Psoas muscle (tissue), 8 donors: ENCODE results near the gene NIP7. TPM values are rescaled to one million over a fixed set of nuclear protein-coding genes. Genes with fewer than 3 reads are reported as not detected.

Experiments used
- ATAC-seq, 4 donors: fragments of 200-7000 bp; cut with Tn5 transposase; one replicate each; pipeline ENCODE4 v1.9.1; 2020; ENCODE audit warnings: moderate library complexity in 3 of 4, mild to moderate bottlenecking in 2 of 4
- DNase-seq, 2 donors: peaks; one replicate each; pipeline ENCODE4 v3.0.0-alpha.2; 2020
- H3K27ac ChIP-seq: fragments of 200-600 bp; one replicate; pipeline ENCODE4 v1.8.0; 2022
- H3K27me3 ChIP-seq, 3 donors: fragments of 200-600 bp in 1 of 3; one replicate each; pipeline versions ENCODE4 v1.6.1 to v1.8.0; 2013 to 2022; ENCODE audit warnings: low read length in 2 of 3, mild to moderate bottlenecking in 2 of 3, moderate library complexity in 1 of 3; ENCODE audit not compliant: insufficient read depth in 3 of 3
- H3K36me3 ChIP-seq, 2 donors: fragments of 200-600 bp in 1 of 2; one replicate each; pipeline versions ENCODE4 v1.6.1 to v1.8.0; 2013 to 2022; ENCODE audit warnings: low read depth in 1 of 2, mild to moderate bottlenecking in 1 of 2, moderate library complexity in 1 of 2; ENCODE audit not compliant: insufficient read depth in 1 of 2
- H3K4me1 ChIP-seq: fragments of 200-600 bp; one replicate; pipeline ENCODE4 v1.8.0; 2022
- H3K4me3 ChIP-seq: fragments of 200-600 bp; one replicate; pipeline ENCODE4 v1.8.0; 2022; ENCODE audit warnings: mild to moderate bottlenecking
- H3K9me3 ChIP-seq: fragments of 200-600 bp; one replicate; pipeline ENCODE4 v1.8.0; 2022
- CTCF ChIP-seq: fragments of 200-600 bp; IDR thresholded peaks from one replicate; pipeline ENCODE4 v1.8.0; 2022; ENCODE audit warnings: antibody characterized with exemption
- WGBS, 3 donors: extraction: QIAGEN DNeasy Blood & Tissue Kit; methylation state at CpG; one replicate each; pipeline versions ENCODE4 v1.1.6 to v1.1.7; 2013; 5-methylcytosine and 5-hydroxymethylcytosine counted together
- intact Hi-C, 2 donors: fragments of 100-400 bp; cut with DNase I; formaldehyde crosslinking; loops; one replicate each; pipeline versions ENCODE4 v1.11.0 to v1.14.2; 2022
- polyA plus RNA-seq, 3 donors: library from polyadenylated mRNA; stranded (reverse); fragments of 200-250 nt; gene quantifications; one replicate each; pipeline ENCODE4 v1.2.3, GENCODE V29; 2013
- total RNA-seq, 4 donors: library from RNA; stranded (reverse); fragmentation: NEBNext Ultra II Directional in 2 of 4; extraction: Animal tissue kit (Norgen Biotek cat#: 25700) in 2 of 4; gene quantifications; one replicate each; pipeline versions ENCODE4 v1.2.1 to v1.2.4, GENCODE V29; 2021 to 2023
- donor health status: healthy with polysubstance abuse.
- donor health status: DM: no; HTN: no; CAD: no; lungs with moderate emphysema.
- donor health status: Bipolar disorder and iron deficiency.
- donor health status: healthy.
- donor health status: DM: yes; HTN: yes; CAD: no.
- donor health status: DM: no; HTN: no; CAD: no.
- donor health status: DM: no; HTN: no; CAD: no.
- donor health status: DM: yes; HTN: yes; CAD: no.

NIP7 gene
- total and polyA plus RNA-seq, 7 donors, result 9.2 to 24.8 (median 16.6) TPM

- H3K27me3 ChIP-seq, result no peaks in the 10 kb centered on the region
- no peak overlapping the region for H3K27ac ChIP-seq
- intact Hi-C loops, result loop anchor here in 1 of 2 donors (5.0 kb wide), 1 partner anchor 38 kb away; no protein-coding TSS in a partner anchor
- ATAC-seq, result no peak
- H3K4me1 ChIP-seq, result peaks cover 9% of the 10 kb centered on the region
- 93 to 97% (median 96%) methylated on average over 5 of the region's 5 CpGs for WGBS, 3 donors
- H3K9me3 ChIP-seq, result no peaks in the 10 kb centered on the region
- DNase-seq, result no peak
- peaks cover 5 to 69% of the 10 kb centered on the region in 2 donors for H3K36me3 ChIP-seq
- H3K4me3 ChIP-seq, result no peak overlapping the region
- TF ChIP-seq CTCF, result no peak
These were observed 4.6 kb downstream of the NIP7 start for GRCh38 chr16:69344171-69344570.

GRCh38 chr16:69345923-69346322 is 6.4 kb downstream of the NIP7 start:
- 77 to 83% (median 78%) methylated on average over 4 of the region's 4 CpGs for WGBS, 3 donors
- peaks cover 5 to 82% of the 10 kb centered on the region in 2 donors for H3K36me3 ChIP-seq
- intact Hi-C loops, result no loop called here

GRCh38 chr16:69346683-69347082 is 7.1 kb downstream of the NIP7 start:
- Histone ChIP-seq H3K36me3 (peaks cover 0 to 79% of the 10 kb centered on the region in 2 donors), H3K27ac (no peak overlapping the region)

More at GRCh38 chr16:69345923-69346322, 6.4 kb downstream of the NIP7 start:
- DNase-seq, result no peak
- no peak for TF ChIP-seq CTCF
- Histone ChIP-seq H3K4me3 (no peak overlapping the region), H3K27me3 (no peaks in the 10 kb centered on the region), H3K27ac (no peak overlapping the region), H3K4me1 (peaks cover 1% of the 10 kb centered on the region), H3K9me3 (no peaks in the 10 kb centered on the region)
- ATAC-seq, result no peak

GRCh38 chr16:69348222-69348621 is 8.7 kb downstream of the NIP7 start:
- TF ChIP-seq CTCF, result no peak
- ATAC-seq, result no peak
- no peaks in the 10 kb centered on the region for H3K4me1 ChIP-seq
- H3K36me3 ChIP-seq, result peaks cover 0 to 79% of the 10 kb centered on the region in 2 donors
- no peak overlapping the region for H3K4me3 ChIP-seq
- no peak for DNase-seq
- intact Hi-C loops, result no loop called here
- no peaks in the 10 kb centered on the region for H3K9me3 ChIP-seq
- no peaks in the 10 kb centered on the region for H3K27me3 ChIP-seq
- H3K27ac ChIP-seq, result no peak overlapping the region
- 92 to 95% (median 94%) methylated on average over 6 of the region's 6 CpGs for WGBS, 3 donors

More at GRCh38 chr16:69346683-69347082, 7.1 kb downstream of the NIP7 start:
- WGBS, 3 donors, result 82 to 88% (median 84%) methylated on average over 6 of the region's 6 CpGs
- Histone ChIP-seq H3K9me3 (no peaks in the 10 kb centered on the region), H3K4me3 (no peak overlapping the region), H3K4me1 (no peaks in the 10 kb centered on the region), H3K27me3 (no peaks in the 10 kb centered on the region)
- ATAC-seq (peak in 1 of 4 donors; percentile 28), DNase-seq (no peak)
- intact Hi-C loops, result no loop called here
- TF ChIP-seq CTCF, result no peak

GRCh38 chr16:69349536-69349935 is 10.0 kb downstream of the NIP7 start:
- no peaks in the 10 kb centered on the region for H3K4me1 ChIP-seq
- ATAC-seq (no peak), DNase-seq (no peak)
- H3K27ac ChIP-seq, result no peak overlapping the region
- H3K9me3 ChIP-seq, result no peaks in the 10 kb centered on the region
- H3K4me3 ChIP-seq, result no peak overlapping the region
- H3K27me3 ChIP-seq, result no peaks in the 10 kb centered on the region
- 68 to 83% (median 74%) methylated on average over 10 of the region's 10 CpGs for WGBS, 3 donors
- peaks cover 0 to 66% of the 10 kb centered on the region in 2 donors for H3K36me3 ChIP-seq
- no peak for TF ChIP-seq CTCF
- intact Hi-C loops, result no loop called here
